Subcutaneous abdominal adipose tissue (tissue), 5 donors: ENCODE measurements around the gene ADCY1.
A peak's percentile ranks its signal among the peaks of the same experiment; 100 is the strongest.

Source experiments
- H3K27ac ChIP-seq: one replicate; pipeline ENCODE4 v1.7.0; 2013; ENCODE audit warnings: low read depth, mild to moderate bottlenecking, inconsistent platforms, low read length, moderate library complexity
- H3K27me3 ChIP-seq, 5 donors: one replicate each; pipeline ENCODE4 v1.7.0; 2013; ENCODE audit warnings: low read length in 5 of 5, inconsistent platforms in 1 of 5; ENCODE audit not compliant: control insufficient read depth in 5 of 5, insufficient read depth in 4 of 5
- H3K36me3 ChIP-seq, 5 donors: one replicate each; pipeline ENCODE4 v1.7.0; 2013; ENCODE audit warnings: low read length in 5 of 5; ENCODE audit not compliant: control insufficient read depth in 5 of 5, insufficient read depth in 5 of 5
- H3K4me1 ChIP-seq, 5 donors: one replicate each; pipeline ENCODE4 v1.7.0; 2013; ENCODE audit warnings: low read length in 5 of 5, mild to moderate bottlenecking in 3 of 5, moderate library complexity in 1 of 5; ENCODE audit not compliant: control insufficient read depth in 5 of 5, insufficient read depth in 5 of 5
- H3K4me3 ChIP-seq, 5 donors: one replicate each; pipeline ENCODE4 v1.7.0; 2013; ENCODE audit warnings: low read length in 5 of 5, low read depth in 1 of 5
- H3K9ac ChIP-seq, 5 donors: one replicate each; pipeline ENCODE4 v1.7.0; 2013; ENCODE audit warnings: low read length in 5 of 5, mild to moderate bottlenecking in 4 of 5, moderate library complexity in 3 of 5
- H3K9me3 ChIP-seq, 5 donors: one replicate each; pipeline ENCODE4 v1.7.0; 2013; ENCODE audit warnings: low read length in 5 of 5; ENCODE audit not compliant: control insufficient read depth in 5 of 5
- donor health status: healthy.
- donor health status: healthy.
- donor health status: healthy.
- donor health status: healthy.
- donor health status: healthy.

Gene ADCY1

GRCh38 chr7:45575501-45576248 is 1.5 kb downstream of the ADCY1 start:
- Histone ChIP-seq H3K36me3 (no peaks in the 10 kb centered on the region), H3K27me3 (peaks cover 24 to 51% (median 27%) of the 10 kb centered on the region in 5 donors), H3K4me1 (peaks cover 2 to 17% (median 15%) of the 10 kb centered on the region in 5 donors), H3K4me3 (peak overlapping the region in 4 of 5 donors; percentile 60 to 79 (median 66)), H3K9me3 (no peaks in the 10 kb centered on the region), H3K27ac (no peak overlapping the region), H3K9ac (no peak overlapping the region)

- Histone ChIP-seq H3K4me1 (peaks cover 2 to 17% (median 15%) of the 10 kb centered on the region in 5 donors), H3K9me3 (no peaks in the 10 kb centered on the region), H3K27me3 (peaks cover 24 to 51% (median 27%) of the 10 kb centered on the region in 5 donors), H3K27ac (no peak overlapping the region), H3K9ac (no peak overlapping the region), H3K4me3 (peak overlapping the region in 1 of 5 donors; percentile 20), H3K36me3 (no peaks in the 10 kb centered on the region)
Measured at GRCh38 chr7:45576249-45576929, 2.2 kb downstream of the ADCY1 start.

- H3K9ac ChIP-seq: no peak overlapping the region
- H3K27me3 ChIP-seq: peaks cover 24 to 47% (median 27%) of the 10 kb centered on the region in 5 donors
- H3K36me3 ChIP-seq: no peaks in the 10 kb centered on the region
- no peak overlapping the region for H3K4me3 ChIP-seq
- peaks cover 2 to 17% (median 15%) of the 10 kb centered on the region in 5 donors for H3K4me1 ChIP-seq
- H3K9me3 ChIP-seq: no peaks in the 10 kb centered on the region
- H3K27ac ChIP-seq: no peak overlapping the region
Measured at GRCh38 chr7:45578022-45578421, 3.9 kb downstream of the ADCY1 start.

DNA sequence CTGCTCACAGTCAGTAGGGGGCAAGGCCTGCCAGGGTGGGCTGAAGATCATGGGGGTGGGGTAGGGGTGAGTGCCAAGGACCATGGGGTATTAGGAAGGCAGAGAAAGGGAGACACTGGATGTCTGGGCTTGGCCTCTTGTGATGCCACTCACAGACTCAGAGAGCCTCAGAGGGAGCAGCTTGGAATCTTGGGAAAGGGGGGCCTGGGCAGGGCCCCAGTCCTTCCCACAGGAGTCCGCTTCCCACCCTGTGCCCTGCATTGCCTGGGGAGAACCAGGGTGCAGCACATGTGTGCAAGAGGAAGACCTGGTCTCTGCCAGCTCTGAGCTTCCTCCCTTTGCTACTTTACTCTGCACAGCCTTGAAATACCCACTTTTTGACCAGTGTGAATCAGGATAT is 4.3 kb downstream of the ADCY1 start:
- Histone ChIP-seq H3K4me1 (peaks cover 2 to 17% (median 15%) of the 10 kb centered on the region in 5 donors), H3K27me3 (peaks cover 24 to 44% (median 27%) of the 10 kb centered on the region in 5 donors), H3K36me3 (no peaks in the 10 kb centered on the region), H3K27ac (no peak overlapping the region), H3K9ac (no peak overlapping the region), H3K9me3 (no peaks in the 10 kb centered on the region), H3K4me3 (no peak overlapping the region)

DNA sequence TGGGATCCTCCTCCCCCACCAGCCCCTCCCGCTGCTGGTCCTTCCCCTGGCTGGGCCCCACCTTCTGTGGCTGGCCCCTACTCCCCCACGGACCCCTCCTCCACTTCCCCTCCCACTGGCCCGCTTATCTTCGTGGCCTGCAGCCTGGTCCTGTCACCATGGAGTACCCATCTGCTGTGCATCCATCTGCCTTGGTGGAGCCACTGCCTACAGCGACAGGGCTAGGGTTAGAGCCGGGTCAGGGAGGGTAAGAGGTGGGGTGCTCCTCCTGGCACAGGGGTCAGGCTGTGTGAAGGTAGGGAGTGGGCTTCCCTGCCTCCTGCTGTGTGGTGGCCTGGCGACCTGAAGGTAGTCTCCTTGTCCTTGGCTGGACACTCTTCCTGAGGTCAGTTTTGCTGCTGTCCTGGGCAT is 5.2 kb downstream of the ADCY1 start:
- H3K4me1 ChIP-seq: peaks cover 2 to 13% (median 11%) of the 10 kb centered on the region in 5 donors
- H3K27ac ChIP-seq: no peak overlapping the region
- H3K27me3 ChIP-seq: peaks cover 25 to 40% (median 27%) of the 10 kb centered on the region in 5 donors
- H3K4me3 ChIP-seq: no peak overlapping the region
- H3K36me3 ChIP-seq: no peaks in the 10 kb centered on the region
- no peaks in the 10 kb centered on the region for H3K9me3 ChIP-seq
- H3K9ac ChIP-seq: no peak overlapping the region

- no peak overlapping the region for H3K27ac ChIP-seq
- peaks cover 22 to 32% (median 24%) of the 10 kb centered on the region in 5 donors for H3K27me3 ChIP-seq
- no peak overlapping the region for H3K9ac ChIP-seq
- no peaks in the 10 kb centered on the region for H3K36me3 ChIP-seq
- peaks cover 2 to 10% (median 5%) of the 10 kb centered on the region in 5 donors for H3K4me1 ChIP-seq
- no peaks in the 10 kb centered on the region for H3K9me3 ChIP-seq
- no peak overlapping the region for H3K4me3 ChIP-seq
Measured at GRCh38 chr7:45580053-45580872, 6.1 kb downstream of the ADCY1 start.

- no peaks in the 10 kb centered on the region for H3K36me3 ChIP-seq
- H3K9me3 ChIP-seq: no peaks in the 10 kb centered on the region
- peaks cover 0 to 6% (median 0%) of the 10 kb centered on the region in 5 donors for H3K4me1 ChIP-seq
- no peak overlapping the region for H3K9ac ChIP-seq
- H3K27ac ChIP-seq: no peak overlapping the region
- no peak overlapping the region for H3K4me3 ChIP-seq
- H3K27me3 ChIP-seq: peaks cover 14 to 24% (median 14%) of the 10 kb centered on the region in 5 donors
Measured at GRCh38 chr7:45581271-45581780, 7.2 kb downstream of the ADCY1 start.

- Histone ChIP-seq H3K27me3 (peaks cover 5 to 16% (median 7%) of the 10 kb centered on the region in 5 donors), H3K36me3 (no peaks in the 10 kb centered on the region), H3K4me1 (peaks cover 0 to 6% (median 0%) of the 10 kb centered on the region in 5 donors), H3K9me3 (no peaks in the 10 kb centered on the region), H3K9ac (no peak overlapping the region), H3K4me3 (no peak overlapping the region), H3K27ac (no peak overlapping the region)
Measured at GRCh38 chr7:45582136-45582749, 8.1 kb downstream of the ADCY1 start.

DNA sequence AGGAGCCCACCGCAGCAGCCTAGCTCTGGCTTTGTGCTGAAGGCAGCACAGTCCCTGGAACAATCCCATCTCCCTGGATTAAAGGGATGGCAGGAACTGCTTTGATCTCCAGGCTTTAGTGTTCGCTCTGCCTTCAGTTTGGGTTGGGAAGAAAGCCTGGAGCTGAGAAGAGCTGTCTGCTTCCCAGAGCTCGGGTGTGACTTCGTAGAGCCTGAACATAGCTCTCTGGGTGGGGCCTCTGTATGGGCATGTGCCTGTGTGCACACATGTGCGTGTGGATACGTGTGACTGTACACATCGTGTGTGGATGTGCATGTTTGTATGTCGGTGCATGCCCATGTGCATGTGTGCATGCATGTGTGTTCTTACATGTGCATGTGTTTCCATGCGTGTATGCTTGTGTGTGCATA is 8.7 kb downstream of the ADCY1 start:
- no peaks in the 10 kb centered on the region for H3K9me3 ChIP-seq
- H3K9ac ChIP-seq: no peak overlapping the region
- H3K27me3 ChIP-seq: peaks cover 0 to 10% (median 5%) of the 10 kb centered on the region in 5 donors
- H3K36me3 ChIP-seq: no peaks in the 10 kb centered on the region
- H3K4me3 ChIP-seq: no peak overlapping the region
- H3K4me1 ChIP-seq: peaks cover 0 to 6% (median 0%) of the 10 kb centered on the region in 5 donors
- no peak overlapping the region for H3K27ac ChIP-seq
